Fibroblast of skin of right biceps (primary cell): ENCODE measurements around the gene GRIN2A.

Experiments used
- DNase-seq: peaks from one replicate; pipeline ENCODE4 v3.0.0-alpha.2; 2013

GRIN2A gene

GRCh38 chr16:10181196-10182162 lies 749 bp downstream of the GRIN2A start:
- peak; percentile 65 for DNase-seq

- peak; percentile 40 for DNase-seq
Observed at GRCh38 chr16:10180771-10181163, 1.5 kb downstream of the GRIN2A start.

- DNase-seq, result no peak
Observed at GRCh38 chr16:10180042-10180770, 2.0 kb downstream of the GRIN2A start.

- DNase-seq, result no peak
Observed at GRCh38 chr16:10178526-10178925, 3.7 kb downstream of the GRIN2A start.

GRCh38 chr16:10178080-10178479 lies 4.1 kb downstream of the GRIN2A start:
- peak; percentile 57 for DNase-seq

GRCh38 chr16:10172848-10173655 lies 9.2 kb downstream of the GRIN2A start:
- DNase-seq, result peak; percentile 94

- no peak for DNase-seq
Observed at GRCh38 chr16:10171221-10171620, 11.0 kb downstream of the GRIN2A start.

GRCh38 chr16:10169904-10170410 lies 12.3 kb downstream of the GRIN2A start:
- DNase-seq, result peak; percentile 73

GRCh38 chr16:10169031-10169430 lies 13.2 kb downstream of the GRIN2A start:
- DNase-seq, result no peak

GRCh38 chr16:10168258-10168657 lies 14.0 kb downstream of the GRIN2A start:
- peak; percentile 87 for DNase-seq

GRCh38 chr16:10165643-10166042 lies 16.6 kb downstream of the GRIN2A start:
- no peak for DNase-seq

GRCh38 chr16:10162981-10163380 lies 19.2 kb downstream of the GRIN2A start:
- no peak for DNase-seq

- peak; percentile 54 for DNase-seq
Observed at GRCh38 chr16:10156099-10156498, 26.1 kb downstream of the GRIN2A start.

GRCh38 chr16:10154389-10154788 lies 27.8 kb downstream of the GRIN2A start:
- DNase-seq, result peak; percentile 33

- DNase-seq, result no peak
Observed at GRCh38 chr16:10153985-10154384, 28.2 kb downstream of the GRIN2A start.

GRCh38 chr16:10151718-10152117 lies 30.5 kb downstream of the GRIN2A start:
- DNase-seq, result no peak

- no peak for DNase-seq
Observed at GRCh38 chr16:10150906-10151305, 31.3 kb downstream of the GRIN2A start.

- DNase-seq, result no peak
Observed at GRCh38 chr16:10145542-10146035, 36.6 kb downstream of the GRIN2A start.

GRCh38 chr16:10141671-10142070 lies 40.6 kb downstream of the GRIN2A start:
- DNase-seq, result no peak

- DNase-seq, result no peak
Observed at GRCh38 chr16:10138881-10139280, 43.3 kb downstream of the GRIN2A start.

GRCh38 chr16:10137341-10137740 lies 44.9 kb downstream of the GRIN2A start:
- no peak for DNase-seq

- DNase-seq, result no peak
Observed at GRCh38 chr16:10136916-10137315, 45.3 kb downstream of the GRIN2A start.

- peak; percentile 55 for DNase-seq
Observed at GRCh38 chr16:10130538-10130937, 51.7 kb downstream of the GRIN2A start.
